Measurements from ENCODE around the gene TBCC.
A peak's percentile ranks its signal among the peaks of the same experiment; 100 is the strongest.
"Not testable (repeated sequence)": the region's sequence is repeated elsewhere in the genome, so short reads cannot be mapped to it uniquely, and the experiment has no call there.

The TBCC gene

GRCh38 chr6:42769836-42770235, 23.9 kb upstream of the TBCC start:
- DNase-seq: no peak

- DNase-seq: no peak
Observed at GRCh38 chr6:42769051-42769450, 23.1 kb upstream of the TBCC start.

GRCh38 chr6:42766163-42766670, 20.3 kb upstream of the TBCC start:
- no peak for DNase-seq

- DNase-seq: no peak
Observed at GRCh38 chr6:42764911-42765648, 19.2 kb upstream of the TBCC start.

- no peak for DNase-seq
Observed at GRCh38 chr6:42762950-42763349, 17.0 kb upstream of the TBCC start.

GRCh38 chr6:42762426-42762859, 16.5 kb upstream of the TBCC start:
- no peak for DNase-seq

- no peak for DNase-seq
Observed at GRCh38 chr6:42761287-42762067, 15.6 kb upstream of the TBCC start.

- DNase-seq: no peak
Observed at GRCh38 chr6:42758756-42759430, 13.0 kb upstream of the TBCC start.

GRCh38 chr6:42756722-42757121, 10.8 kb upstream of the TBCC start:
- no peak for DNase-seq

GRCh38 chr6:42754759-42755158, 8.9 kb upstream of the TBCC start:
- no peak for DNase-seq

GRCh38 chr6:42751055-42751454, 5.2 kb upstream of the TBCC start:
- no peak for DNase-seq

GRCh38 chr6:42748203-42748898, 2.4 kb upstream of the TBCC start:
- no peak for DNase-seq

- peak; percentile 87 for DNase-seq
Observed at GRCh38 chr6:42746463-42747391, 824 bp upstream of the TBCC start.

GRCh38 chr6:42745083-42745639, 742 bp downstream of the TBCC start:
- peak; percentile 37 for DNase-seq

GRCh38 chr6:42744351-42744893, 1.5 kb downstream of the TBCC start:
- DNase-seq: no peak

- no peak for DNase-seq
Observed at GRCh38 chr6:42742116-42742894, 3.6 kb downstream of the TBCC start.

GRCh38 chr6:42740725-42741124, 5.2 kb downstream of the TBCC start:
- no peak for DNase-seq

- no peak for DNase-seq
Observed at GRCh38 chr6:42735976-42736375, 9.9 kb downstream of the TBCC start.

- not testable (repeated sequence) for DNase-seq
Observed at GRCh38 chr6:42733867-42734481, 11.9 kb downstream of the TBCC start.

GRCh38 chr6:42729731-42730130, 16.2 kb downstream of the TBCC start:
- no peak for DNase-seq

All from CD4-positive, alpha-beta T cell treated with Interleukin-17A for 4 hours (primary cell).